HPDE6-E6E7 (cell line): ENCODE data around the gene TOMM5.

Experiments used
- DNase-seq: peaks from one replicate; pipeline ENCODE4 v3.0.0; 2011; ENCODE audit warnings: missing footprints; ENCODE audit errors: extremely low spot score

Gene TOMM5

DNA sequence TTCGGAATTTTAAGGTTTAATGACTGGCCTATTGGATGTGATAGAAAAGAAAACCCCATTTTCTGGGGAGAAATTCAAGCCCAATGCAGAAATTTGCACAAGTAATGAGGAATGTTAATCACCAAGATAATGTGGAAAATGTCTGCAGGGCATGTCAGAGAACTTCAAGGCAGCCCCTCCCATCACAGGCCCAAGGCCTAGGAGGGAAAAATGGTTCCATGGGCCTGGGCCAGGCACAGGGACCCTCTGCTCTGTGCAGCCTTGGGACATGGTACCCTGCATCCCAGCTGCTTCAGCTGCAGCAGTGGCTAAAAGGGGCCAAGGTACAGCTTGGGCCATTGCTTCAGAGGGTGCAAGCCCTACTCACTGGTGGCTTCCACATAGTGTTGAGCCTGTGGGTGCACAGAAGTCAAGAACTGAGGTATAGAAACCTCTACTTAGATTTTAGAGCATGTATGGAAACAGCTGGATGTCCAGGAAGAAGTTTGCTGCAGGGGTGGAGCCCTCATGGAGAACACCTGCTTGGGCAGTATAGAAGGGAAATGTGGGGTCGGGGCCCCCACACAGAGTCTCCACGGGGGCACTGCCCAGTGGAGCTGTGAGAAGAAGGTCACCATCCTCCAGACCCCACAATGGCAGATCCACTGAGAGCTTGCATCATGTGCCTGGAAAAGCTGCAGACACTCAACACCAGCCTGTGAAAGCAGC is 28.4 kb downstream of the TOMM5 start:
- no peak for DNase-seq

DNA sequence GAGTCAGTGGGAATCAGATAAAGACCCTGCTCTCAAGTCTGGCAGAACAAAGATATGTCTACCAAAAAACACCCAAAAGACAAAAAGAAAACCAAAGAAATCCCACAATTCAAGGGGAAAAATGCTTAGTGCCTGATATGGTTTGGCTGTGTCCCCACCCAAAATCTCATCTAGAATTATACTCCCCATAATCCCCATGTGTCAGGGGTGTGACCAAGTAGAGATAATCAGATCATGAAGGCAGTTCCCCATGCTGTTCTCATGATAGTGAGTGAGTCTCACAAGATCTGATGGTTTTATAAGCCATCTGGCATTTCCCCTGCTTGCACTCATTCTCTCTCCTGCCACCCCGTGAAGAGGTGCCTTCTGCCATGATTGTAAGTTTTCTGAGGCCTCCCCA is 29.6 kb downstream of the TOMM5 start:
- no peak for DNase-seq

GRCh38 chr9:37561682-37562081 is 30.7 kb downstream of the TOMM5 start:
- DNase-seq = no peak

DNA sequence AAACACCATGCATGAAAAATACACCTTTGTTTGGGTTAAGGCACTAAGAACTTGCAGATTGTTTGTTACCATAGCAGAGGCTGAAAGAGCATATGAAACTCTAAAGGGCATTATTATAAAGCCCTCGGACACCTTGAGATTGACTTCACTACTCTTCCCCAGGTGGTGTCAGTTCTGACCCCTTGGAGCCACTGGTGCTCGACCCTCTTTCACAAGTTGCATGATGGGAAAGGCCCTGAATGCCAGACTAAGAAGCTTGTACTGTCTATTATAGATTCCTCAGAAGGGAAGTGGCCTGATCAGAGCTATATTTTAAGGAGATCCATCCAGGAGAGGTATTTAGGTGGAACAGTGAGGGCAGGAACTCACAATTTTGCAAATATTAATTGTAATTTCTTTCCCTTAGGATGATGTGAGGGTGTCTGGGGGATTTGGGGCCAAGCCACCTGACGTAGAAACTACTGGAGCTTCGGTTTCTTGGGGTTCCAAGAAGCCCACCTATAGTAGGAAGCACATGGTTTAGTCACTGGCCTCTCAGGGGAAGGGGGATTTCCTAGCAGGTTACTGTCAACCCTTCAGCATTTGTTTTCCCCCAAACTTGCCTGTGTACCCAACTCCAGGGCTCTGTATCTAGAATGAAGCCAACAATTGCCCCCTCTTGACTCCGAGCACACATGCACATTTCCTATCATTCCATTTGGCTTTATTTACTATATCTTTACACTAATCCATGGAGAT is 32.4 kb downstream of the TOMM5 start:
- no peak for DNase-seq

- DNase-seq = no peak
These were observed 33.3 kb downstream of the TOMM5 start for GRCh38 chr9:37559125-37559524.

DNA sequence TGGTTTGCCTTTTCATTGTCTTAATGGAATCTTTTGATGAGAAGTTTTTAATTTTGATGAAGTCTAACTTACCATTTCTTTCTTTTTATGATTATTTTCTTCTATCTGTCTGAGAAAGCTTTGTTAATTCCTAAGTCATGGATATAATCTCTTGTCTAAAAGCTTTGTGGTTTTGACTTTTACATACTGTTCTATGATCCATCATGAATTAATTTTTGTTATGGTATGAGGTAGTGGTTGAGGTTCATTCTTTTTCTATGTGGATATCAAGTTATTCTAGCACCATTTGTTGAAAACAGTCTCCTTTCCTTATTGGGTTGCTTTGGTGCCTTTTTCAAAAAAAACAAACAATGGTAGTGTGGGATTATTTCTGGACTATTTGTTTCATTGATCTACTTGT is 36.6 kb downstream of the TOMM5 start:
- no peak for DNase-seq

GRCh38 chr9:37554318-37554717 is 38.1 kb downstream of the TOMM5 start:
- DNase-seq = no peak

DNA sequence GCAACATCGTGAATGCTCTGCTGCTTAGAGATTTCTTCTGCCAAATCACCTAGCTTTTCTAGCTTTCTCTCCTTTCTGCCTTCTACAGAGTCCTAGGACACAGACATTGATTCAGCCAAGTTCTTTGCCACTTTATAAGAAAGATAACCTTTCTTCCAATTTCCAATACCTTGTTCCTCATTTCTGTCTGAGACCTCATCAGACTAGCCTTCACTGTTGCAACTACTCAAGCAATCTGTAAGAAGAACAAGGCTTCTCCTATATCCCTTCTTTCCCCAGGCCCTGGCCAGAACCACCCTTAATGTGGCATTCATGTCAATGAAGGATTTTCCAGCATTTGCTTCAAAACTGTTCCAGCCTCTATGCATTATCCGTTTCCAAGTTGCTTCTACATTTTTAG is 40.5 kb downstream of the TOMM5 start:
- DNase-seq = no peak

DNA sequence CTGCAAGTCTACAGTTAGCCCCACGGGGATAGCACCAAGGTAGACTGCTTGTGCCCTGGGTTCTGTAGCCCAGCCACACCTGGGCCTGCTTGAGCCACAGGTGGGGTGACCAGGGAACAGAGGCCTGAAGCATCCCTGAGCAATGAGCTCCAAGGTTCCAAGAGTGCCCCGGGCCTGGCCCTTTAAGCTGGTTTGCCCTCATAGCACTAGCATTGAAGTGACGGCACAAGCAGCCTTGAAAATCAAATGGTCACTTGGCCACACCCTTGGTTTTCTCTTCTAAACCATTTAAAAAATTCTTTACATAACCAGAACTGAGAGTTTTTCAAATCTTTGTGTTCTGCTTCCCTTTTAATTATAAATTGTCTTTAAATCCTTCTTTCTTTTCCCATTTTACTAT is 40.9 kb downstream of the TOMM5 start:
- DNase-seq = no peak

- DNase-seq = no peak
These were observed 41.6 kb downstream of the TOMM5 start for GRCh38 chr9:37550781-37551180.

GRCh38 chr9:37549527-37549926 is 42.9 kb downstream of the TOMM5 start:
- DNase-seq = no peak

DNA sequence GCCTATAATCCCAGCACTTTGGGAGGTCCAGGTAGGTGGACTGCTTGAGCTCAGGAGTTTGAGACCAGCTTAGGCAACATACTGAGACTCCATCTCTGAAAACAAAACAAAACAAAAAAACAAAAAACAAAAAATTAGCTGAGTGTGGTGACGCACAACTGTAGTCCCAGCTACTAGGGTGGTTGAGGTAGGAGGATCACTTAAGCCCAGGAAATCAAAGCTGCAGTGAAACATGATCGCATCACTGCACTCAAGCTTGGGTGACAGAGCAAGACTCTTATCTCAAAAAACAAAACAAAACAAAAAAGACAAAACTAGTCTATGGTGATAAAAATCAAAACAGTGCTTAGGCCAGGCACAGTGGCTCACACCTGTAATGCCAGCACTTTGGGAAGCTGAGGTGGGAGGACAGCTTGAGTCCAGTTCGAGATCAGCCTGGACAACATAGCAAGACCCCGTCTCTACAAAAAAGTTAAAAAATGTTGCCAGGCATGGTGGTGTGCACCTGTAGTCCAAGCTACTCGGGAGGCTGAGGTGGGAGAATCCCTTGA is 45.0 kb downstream of the TOMM5 start:
- no peak for DNase-seq

- DNase-seq = no peak
These were observed 48.9 kb downstream of the TOMM5 start for GRCh38 chr9:37543468-37543867.

DNA sequence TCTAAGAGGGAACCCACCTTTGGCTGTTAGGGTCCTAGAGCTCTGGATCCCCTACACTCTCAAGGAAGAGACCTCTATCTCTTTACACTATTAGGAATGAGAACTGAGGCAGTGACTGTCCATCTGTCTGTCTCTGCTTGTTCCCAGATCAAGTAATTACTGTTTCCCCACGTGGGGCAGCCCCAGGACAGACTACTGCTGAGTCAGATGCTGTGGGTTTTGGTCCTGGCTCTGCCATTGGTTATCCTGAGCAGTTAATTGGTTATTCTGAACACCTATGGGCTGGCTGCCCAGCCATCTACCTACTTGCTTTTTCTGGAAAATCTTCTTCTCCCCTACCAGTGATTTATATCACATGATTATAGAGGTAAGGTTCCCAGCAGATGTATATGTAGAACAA is 49.5 kb downstream of the TOMM5 start:
- DNase-seq = no peak

DNA sequence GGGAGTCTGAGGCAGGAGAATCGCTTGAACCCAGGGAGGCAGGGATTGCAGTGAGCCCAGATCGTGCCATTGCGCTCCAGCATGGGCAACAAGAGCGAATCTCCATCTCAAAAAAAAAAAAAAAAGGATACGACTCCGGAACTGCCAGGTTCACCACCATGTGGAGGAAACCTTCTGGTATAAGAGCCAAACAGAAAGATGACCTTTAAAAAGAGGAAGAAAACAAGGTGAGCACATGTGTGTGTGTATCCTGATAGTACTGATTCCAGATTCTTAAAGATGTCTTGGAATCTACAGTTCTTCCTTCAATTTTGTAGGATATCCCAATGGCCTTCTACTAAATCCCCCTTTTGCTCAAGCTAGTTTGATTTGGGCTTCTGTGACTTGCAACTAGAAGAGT is 49.9 kb downstream of the TOMM5 start:
- DNase-seq = no peak

GRCh38 chr9:37541465-37541864 is 50.9 kb downstream of the TOMM5 start:
- no peak for DNase-seq

- no peak for DNase-seq
These were observed 51.8 kb downstream of the TOMM5 start for GRCh38 chr9:37540634-37541033.

- no peak for DNase-seq
These were observed 52.8 kb downstream of the TOMM5 start for GRCh38 chr9:37539634-37540033.
